Measurements from ENCODE around the gene PRKCE. TPM values are rescaled to one million over a fixed set of nuclear protein-coding genes. Genes with fewer than 3 reads are reported as not detected.
"Not testable (repeated sequence)": the region's sequence is repeated elsewhere in the genome, so short reads cannot be mapped to it uniquely, and the experiment has no call there.

Gene PRKCE
- total RNA-seq, 1 donor from 2014 or later = 20.8 TPM

GRCh38 chr2:46184794-46185583 is 533.5 kb downstream of the PRKCE start:
- no peak for DNase-seq (ENCODE audit: low spot score)

DNA sequence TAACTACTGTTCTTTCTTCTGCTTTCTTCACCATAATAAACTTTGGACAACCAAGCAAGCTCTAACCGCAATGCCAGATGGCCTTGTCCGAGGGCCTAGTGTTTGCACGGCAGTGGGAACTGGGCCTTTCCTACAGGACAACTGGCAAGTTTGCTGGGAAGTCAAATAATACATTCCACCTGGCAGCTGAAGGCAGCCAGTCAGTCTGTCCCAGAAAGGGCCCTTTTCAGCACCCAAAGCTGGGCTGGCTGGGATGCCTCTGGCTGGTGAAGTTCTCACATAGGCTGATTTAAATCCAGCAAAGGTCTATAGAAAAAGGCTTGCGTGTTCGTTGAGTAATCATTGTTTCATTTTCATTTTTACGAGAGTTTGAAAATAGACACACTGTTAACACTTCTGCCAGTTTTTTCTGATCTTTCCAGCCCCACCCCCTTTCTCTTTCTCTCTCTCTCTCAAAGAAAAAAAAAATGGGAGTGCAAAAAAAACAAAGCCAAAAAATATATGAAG is 535.7 kb downstream of the PRKCE start:
- peak; percentile 53 for DNase-seq (ENCODE audit: low spot score)

DNA sequence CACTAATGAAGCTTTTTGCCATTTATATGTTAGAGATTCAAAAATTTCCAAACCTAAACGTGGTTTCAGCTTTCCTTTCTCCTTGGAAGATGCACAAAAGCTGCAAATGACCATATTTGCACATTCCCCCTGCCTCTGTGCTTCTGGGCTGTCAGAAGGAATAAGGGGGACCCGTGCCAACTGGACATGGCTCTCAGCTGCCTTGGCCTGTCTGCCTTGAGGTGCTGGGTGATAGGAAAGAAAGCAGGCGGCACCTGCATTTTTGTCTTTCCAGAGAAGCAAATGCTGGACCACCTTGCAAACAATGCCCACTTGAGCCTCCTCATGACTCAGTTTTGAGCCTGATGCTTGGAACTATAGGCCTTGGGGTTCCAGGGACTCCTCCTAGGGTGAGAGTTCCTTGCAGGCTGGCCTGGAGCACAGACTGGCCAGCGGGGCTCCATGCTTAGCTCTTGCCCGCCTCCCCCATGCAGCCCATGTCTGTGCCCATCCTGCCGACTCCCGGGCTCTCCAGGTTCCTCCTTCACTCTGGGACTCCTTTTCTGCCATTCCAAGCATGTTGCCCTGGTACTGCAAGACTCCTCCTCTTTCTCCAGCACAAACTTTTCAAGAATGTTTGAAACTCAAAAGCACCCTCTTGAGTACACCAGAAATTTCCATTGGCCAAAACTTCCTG is 536.7 kb downstream of the PRKCE start:
- DNase-seq (ENCODE audit: low spot score) = no peak

GRCh38 chr2:46193356-46193755 is 541.9 kb downstream of the PRKCE start:
- DNase-seq (ENCODE audit: low spot score) = no peak

DNA sequence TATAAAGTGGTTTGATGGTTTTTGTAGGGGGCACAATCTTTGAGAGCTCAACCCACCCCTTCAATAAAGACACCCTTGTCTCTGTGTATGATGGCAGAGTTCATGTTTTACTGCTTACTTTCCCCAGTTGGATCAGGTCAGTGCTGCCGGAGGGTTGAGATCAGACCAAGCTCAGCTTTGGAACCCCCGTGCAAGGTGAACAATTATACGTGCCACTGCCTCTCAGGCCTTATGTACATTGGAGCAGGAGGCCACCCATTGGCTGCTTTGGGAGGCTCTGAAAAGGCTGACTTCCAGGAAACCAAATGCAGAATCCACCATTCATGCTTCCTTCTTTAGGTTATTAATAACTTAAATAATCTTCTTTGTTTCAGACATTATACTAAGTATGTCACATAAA is 542.4 kb downstream of the PRKCE start:
- DNase-seq (ENCODE audit: low spot score) = no peak

DNA sequence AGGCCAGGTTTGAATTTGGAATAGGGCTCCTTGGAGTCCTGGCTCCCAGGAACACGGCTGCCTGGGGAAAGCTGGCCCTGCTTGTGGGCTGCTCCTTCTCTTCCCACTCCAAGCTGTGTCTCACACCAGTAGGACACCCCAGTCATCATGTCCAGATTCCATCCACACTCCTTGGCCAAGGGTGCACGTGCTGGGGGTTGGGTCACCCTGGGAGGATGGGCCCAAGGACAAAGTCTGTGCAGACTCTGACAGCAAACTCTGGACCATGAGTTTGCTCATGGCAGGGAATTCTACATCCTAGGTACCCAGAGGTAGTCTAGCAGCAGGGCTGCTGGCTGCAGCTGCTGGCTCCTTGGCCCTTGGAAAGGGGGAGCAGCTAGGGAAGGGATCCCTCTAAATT is 543.4 kb downstream of the PRKCE start:
- DNase-seq (ENCODE audit: low spot score) = no peak

GRCh38 chr2:46195819-46196218 is 544.3 kb downstream of the PRKCE start:
- DNase-seq (ENCODE audit: low spot score) = no peak

GRCh38 chr2:46196871-46197462 is 545.5 kb downstream of the PRKCE start:
- DNase-seq (ENCODE audit: low spot score) = no peak

DNA sequence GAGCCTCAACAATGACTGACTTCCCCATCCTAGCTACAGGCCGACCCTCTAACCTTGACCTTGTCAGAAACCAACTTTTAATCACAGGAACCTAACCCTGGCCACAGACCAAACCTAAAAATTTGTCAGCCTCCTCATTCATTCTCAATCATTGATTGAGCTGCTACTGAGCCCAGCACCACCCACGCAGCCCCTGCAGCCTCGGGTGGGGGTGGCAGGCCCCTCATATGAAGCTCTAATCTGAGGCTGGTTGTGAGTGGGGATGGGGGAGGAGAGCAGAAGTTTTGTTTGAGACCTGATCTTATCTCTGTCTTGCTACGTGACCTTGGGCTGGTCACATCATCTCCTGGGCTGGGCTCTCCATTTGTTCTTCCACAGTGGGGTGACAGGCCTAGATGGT is 546.2 kb downstream of the PRKCE start:
- no peak for DNase-seq (ENCODE audit: low spot score)

- no peak for DNase-seq (ENCODE audit: low spot score)
These were observed 546.8 kb downstream of the PRKCE start for GRCh38 chr2:46198164-46198883.

GRCh38 chr2:46198966-46199365 is 547.5 kb downstream of the PRKCE start:
- DNase-seq (ENCODE audit: low spot score) = no peak

GRCh38 chr2:46200100-46200690 is 548.7 kb downstream of the PRKCE start:
- no peak for DNase-seq (ENCODE audit: low spot score)

- DNase-seq (ENCODE audit: low spot score) = no peak
These were observed 549.6 kb downstream of the PRKCE start for GRCh38 chr2:46200861-46201605.

GRCh38 chr2:46202453-46202852 is 551.0 kb downstream of the PRKCE start:
- DNase-seq (ENCODE audit: low spot score) = no peak

DNA sequence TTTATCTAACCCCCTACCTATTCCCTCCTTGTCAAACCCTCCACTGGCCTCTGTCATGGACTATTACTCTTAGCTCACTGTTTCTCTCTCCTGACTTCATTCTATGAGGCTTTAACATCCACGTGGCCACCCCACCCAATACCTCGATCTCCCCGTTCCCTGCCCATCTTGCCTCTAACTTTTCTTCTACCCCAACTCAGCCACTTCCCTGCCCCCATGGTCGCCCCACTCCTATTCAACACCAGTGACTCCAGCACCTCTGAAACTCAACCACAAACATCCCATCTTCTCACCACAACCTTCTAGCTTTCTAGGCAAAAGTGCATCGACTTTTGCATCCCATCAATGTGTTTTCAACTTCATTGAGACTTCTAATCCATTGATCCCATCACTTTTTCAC is 551.5 kb downstream of the PRKCE start:
- DNase-seq (ENCODE audit: low spot score) = no peak

- DNase-seq (ENCODE audit: low spot score) = not testable (repeated sequence)
These were observed 552.2 kb downstream of the PRKCE start for GRCh38 chr2:46203636-46204035.

- no peak for DNase-seq (ENCODE audit: low spot score)
These were observed 556.1 kb downstream of the PRKCE start for GRCh38 chr2:46207591-46207990.

DNA sequence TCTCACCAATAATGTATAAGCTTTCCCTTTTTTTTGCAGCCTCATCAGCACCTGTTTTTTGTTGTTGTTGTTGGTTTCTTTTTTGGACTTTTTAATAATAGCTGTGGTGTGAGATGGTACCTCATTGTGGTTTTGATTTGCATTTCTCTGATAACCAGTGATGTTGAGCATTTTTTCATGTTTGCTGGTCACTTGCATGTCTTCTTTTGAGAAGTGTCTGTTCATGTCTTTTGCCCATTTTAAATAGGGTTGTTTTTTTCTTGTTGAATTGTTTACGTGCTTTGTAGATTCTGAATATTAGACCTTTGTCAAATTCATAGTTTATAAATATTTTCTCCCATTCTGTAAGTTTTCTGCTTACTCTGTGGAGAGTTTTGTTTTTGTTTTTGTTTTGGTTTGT is 557.3 kb downstream of the PRKCE start:
- no peak for DNase-seq (ENCODE audit: low spot score)

DNA sequence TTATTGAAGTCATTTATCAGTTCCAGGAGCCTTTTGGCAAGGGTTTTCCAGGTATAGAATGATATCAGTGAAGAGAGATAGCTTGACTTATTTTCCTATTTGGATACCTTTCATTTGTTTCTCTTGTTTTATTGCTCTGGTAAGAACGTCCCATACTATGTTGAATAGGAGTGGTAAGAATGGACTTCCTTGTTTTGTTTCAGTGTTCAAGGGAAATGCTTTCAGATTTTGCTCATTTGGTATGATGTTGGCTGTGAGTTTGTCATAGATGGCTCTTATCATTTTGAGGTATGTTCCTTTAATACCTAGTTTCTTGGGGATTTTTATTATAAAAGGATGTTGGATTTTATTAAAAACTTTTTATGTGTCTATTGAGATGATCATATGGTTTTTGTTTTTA is 558.6 kb downstream of the PRKCE start:
- no peak for DNase-seq (ENCODE audit: low spot score)

- no peak for DNase-seq (ENCODE audit: low spot score)
These were observed 560.0 kb downstream of the PRKCE start for GRCh38 chr2:46211461-46211860.

GRCh38 chr2:46213906-46214305 is 562.4 kb downstream of the PRKCE start:
- no peak for DNase-seq (ENCODE audit: low spot score)

All from mucosa of gallbladder (tissue), 1 donor.